Measurements from ENCODE around the gene IFI35. TPM values are rescaled to one million over a fixed set of nuclear protein-coding genes. Genes with fewer than 3 reads are reported as not detected.
"Not testable (repeated sequence)": the region's sequence is repeated elsewhere in the genome, so short reads cannot be mapped to it uniquely, and the experiment has no call there.

Gene IFI35
- total and polyA plus RNA-seq, 3 experiments from 2014 or later: 23.2 to 73.2 (median 24.0) TPM

GRCh38 chr17:43040655-43041054 is 34.1 kb downstream of the IFI35 start:
- Mint-ChIP-seq H3K9me3 (no peaks in the 10 kb centered on the region), H3K4me3 (no peak overlapping the region), H3K27me3 (no peaks in the 10 kb centered on the region), H3K36me3 (no peaks in the 10 kb centered on the region), H3K27ac (peak overlapping the region in 2 of 8 donors; percentile 67 to 88), H3K4me1 (no peaks in the 10 kb centered on the region)
- Histone ChIP-seq H3K27ac (ENCODE audit: low read depth, low read length) (no peak overlapping the region), H3K4me3 (ENCODE audit: low read length) (no peak overlapping the region), H3K27me3 (ENCODE audit: insufficient read depth, low read length, poor library complexity, severe bottlenecking) (no peaks in the 10 kb centered on the region), H3K9me3 (ENCODE audit: low read length) (no peaks in the 10 kb centered on the region), H3K4me1 (ENCODE audit: insufficient read depth, low read length) (no peaks in the 10 kb centered on the region), H3K36me3 (ENCODE audit: insufficient read depth, low read length) (no peaks in the 10 kb centered on the region)
- CTCF ChIA-PET: no interaction called here
- POLR2A ChIA-PET: no interaction called here
- no peak for DNase-seq

- no peaks in the 10 kb centered on the region for H3K9me3 Mint-ChIP-seq
- Histone ChIP-seq H3K4me1 (ENCODE audit: insufficient read depth, low read length) (no peaks in the 10 kb centered on the region), H3K27ac (ENCODE audit: low read depth, low read length) (no peak overlapping the region), H3K36me3 (ENCODE audit: insufficient read depth, low read length) (no peaks in the 10 kb centered on the region), H3K9me3 (ENCODE audit: low read length) (no peaks in the 10 kb centered on the region), H3K4me3 (ENCODE audit: low read length) (no peak overlapping the region), H3K27me3 (ENCODE audit: insufficient read depth, low read length, poor library complexity, severe bottlenecking) (no peaks in the 10 kb centered on the region)
- no peak overlapping the region for H3K4me3 Mint-ChIP-seq
- ChIA-PET POLR2A (no interaction called here), CTCF (no interaction called here)
- peak overlapping the region in 1 of 8 donors; percentile 72 for H3K27ac Mint-ChIP-seq
- no peaks in the 10 kb centered on the region for H3K27me3 Mint-ChIP-seq
- H3K4me1 Mint-ChIP-seq: no peaks in the 10 kb centered on the region
- no peaks in the 10 kb centered on the region for H3K36me3 Mint-ChIP-seq
- DNase-seq: no peak
Observed at GRCh38 chr17:43042025-43042628, 35.5 kb downstream of the IFI35 start.

GRCh38 chr17:43043307-43043706 is 36.7 kb downstream of the IFI35 start:
- Histone ChIP-seq H3K4me3 (ENCODE audit: low read length) (no peak overlapping the region), H3K36me3 (ENCODE audit: insufficient read depth, low read length) (no peaks in the 10 kb centered on the region), H3K9me3 (ENCODE audit: low read length) (no peaks in the 10 kb centered on the region), H3K27me3 (ENCODE audit: insufficient read depth, low read length, poor library complexity, severe bottlenecking) (no peaks in the 10 kb centered on the region), H3K4me1 (ENCODE audit: insufficient read depth, low read length) (no peaks in the 10 kb centered on the region), H3K27ac (ENCODE audit: low read depth, low read length) (no peak overlapping the region)
- CTCF ChIA-PET: no interaction called here
- DNase-seq: no peak
- no peaks in the 10 kb centered on the region for H3K9me3 Mint-ChIP-seq
- no peaks in the 10 kb centered on the region for H3K27me3 Mint-ChIP-seq
- H3K36me3 Mint-ChIP-seq: no peaks in the 10 kb centered on the region
- POLR2A ChIA-PET: interaction anchor here (0.6 kb wide), 1 partner anchor 86 kb away, joined by 3 read pairs; no protein-coding TSS in a partner anchor
- H3K4me1 Mint-ChIP-seq: no peaks in the 10 kb centered on the region
- H3K4me3 Mint-ChIP-seq: no peak overlapping the region
- H3K27ac Mint-ChIP-seq: peak overlapping the region in 2 of 8 donors; percentile 37 to 39

GRCh38 chr17:43044024-43044423 is 37.4 kb downstream of the IFI35 start:
- DNase-seq: no peak
- no peaks in the 10 kb centered on the region for H3K4me1 ChIP-seq (ENCODE audit: insufficient read depth, low read length)
- no peaks in the 10 kb centered on the region for H3K36me3 ChIP-seq (ENCODE audit: insufficient read depth, low read length)
- Mint-ChIP-seq H3K27ac (no peak overlapping the region), H3K9me3 (no peaks in the 10 kb centered on the region), H3K4me1 (no peaks in the 10 kb centered on the region), H3K4me3 (no peak overlapping the region), H3K36me3 (no peaks in the 10 kb centered on the region), H3K27me3 (no peaks in the 10 kb centered on the region)
- H3K27ac ChIP-seq (ENCODE audit: low read depth, low read length): no peak overlapping the region
- no peaks in the 10 kb centered on the region for H3K27me3 ChIP-seq (ENCODE audit: insufficient read depth, low read length, poor library complexity, severe bottlenecking)
- ChIA-PET CTCF (no interaction called here), POLR2A (no interaction called here)
- no peaks in the 10 kb centered on the region for H3K9me3 ChIP-seq (ENCODE audit: low read length)
- no peak overlapping the region for H3K4me3 ChIP-seq (ENCODE audit: low read length)

GRCh38 chr17:43051969-43052368 is 45.4 kb downstream of the IFI35 start:
- Histone ChIP-seq H3K27ac (ENCODE audit: low read depth, low read length) (no peak overlapping the region), H3K36me3 (ENCODE audit: insufficient read depth, low read length) (no peaks in the 10 kb centered on the region), H3K4me3 (ENCODE audit: low read length) (no peak overlapping the region), H3K4me1 (ENCODE audit: insufficient read depth, low read length) (no peaks in the 10 kb centered on the region), H3K9me3 (ENCODE audit: low read length) (no peaks in the 10 kb centered on the region), H3K27me3 (ENCODE audit: insufficient read depth, low read length, poor library complexity, severe bottlenecking) (no peaks in the 10 kb centered on the region)
- no peak for DNase-seq
- H3K27ac Mint-ChIP-seq: peak overlapping the region in 1 of 8 donors; percentile 50
- no peak overlapping the region for H3K4me3 Mint-ChIP-seq
- no peaks in the 10 kb centered on the region for H3K27me3 Mint-ChIP-seq
- H3K9me3 Mint-ChIP-seq: no peaks in the 10 kb centered on the region
- ChIA-PET POLR2A (no interaction called here), CTCF (no interaction called here)
- H3K36me3 Mint-ChIP-seq: peaks cover 0 to 5% (median 0%) of the 10 kb centered on the region in 3 donors
- no peaks in the 10 kb centered on the region for H3K4me1 Mint-ChIP-seq

GRCh38 chr17:43053008-43053407 is 46.4 kb downstream of the IFI35 start:
- H3K36me3 Mint-ChIP-seq; CTCF ChIA-PET; H3K27ac ChIP-seq (ENCODE audit: low read depth, low read length); H3K27ac Mint-ChIP-seq; H3K36me3 ChIP-seq (ENCODE audit: insufficient read depth, low read length); H3K27me3 ChIP-seq (ENCODE audit: insufficient read depth, low read length, poor library complexity, severe bottlenecking); H3K27me3 Mint-ChIP-seq; H3K4me3 ChIP-seq (ENCODE audit: low read length); H3K9me3 Mint-ChIP-seq; H3K4me1 Mint-ChIP-seq; POLR2A ChIA-PET; H3K4me1 ChIP-seq (ENCODE audit: insufficient read depth, low read length); H3K4me3 Mint-ChIP-seq; H3K9me3 ChIP-seq (ENCODE audit: low read length); DNase-seq: not testable (repeated sequence)

GRCh38 chr17:43056051-43056450 is 49.5 kb downstream of the IFI35 start:
- Mint-ChIP-seq H3K27ac (no peak overlapping the region), H3K27me3 (no peaks in the 10 kb centered on the region), H3K4me3 (no peak overlapping the region), H3K36me3 (peaks cover 0 to 5% (median 0%) of the 10 kb centered on the region in 3 donors), H3K9me3 (no peaks in the 10 kb centered on the region), H3K4me1 (no peaks in the 10 kb centered on the region)
- Histone ChIP-seq H3K4me3 (ENCODE audit: low read length) (no peak overlapping the region), H3K27ac (ENCODE audit: low read depth, low read length) (no peak overlapping the region), H3K4me1 (ENCODE audit: insufficient read depth, low read length) (no peaks in the 10 kb centered on the region), H3K36me3 (ENCODE audit: insufficient read depth, low read length) (no peaks in the 10 kb centered on the region), H3K27me3 (ENCODE audit: insufficient read depth, low read length, poor library complexity, severe bottlenecking) (no peaks in the 10 kb centered on the region), H3K9me3 (ENCODE audit: low read length) (no peaks in the 10 kb centered on the region)
- no peak for DNase-seq
- POLR2A ChIA-PET: no interaction called here
- CTCF ChIA-PET: no interaction called here

GRCh38 chr17:43062984-43063638 is 56.5 kb downstream of the IFI35 start:
- H3K9me3 ChIP-seq (ENCODE audit: low read length): no peaks in the 10 kb centered on the region
- no peaks in the 10 kb centered on the region for H3K4me1 Mint-ChIP-seq
- H3K36me3 Mint-ChIP-seq: peaks cover 0 to 2% (median 0%) of the 10 kb centered on the region in 3 donors
- H3K9me3 Mint-ChIP-seq: no peaks in the 10 kb centered on the region
- H3K27ac ChIP-seq (ENCODE audit: low read depth, low read length): no peak overlapping the region
- no peak overlapping the region for H3K4me3 ChIP-seq (ENCODE audit: low read length)
- no peaks in the 10 kb centered on the region for H3K36me3 ChIP-seq (ENCODE audit: insufficient read depth, low read length)
- H3K27me3 ChIP-seq (ENCODE audit: insufficient read depth, low read length, poor library complexity, severe bottlenecking): no peaks in the 10 kb centered on the region
- ChIA-PET CTCF (no interaction called here), POLR2A (no interaction called here)
- no peak overlapping the region for H3K27ac Mint-ChIP-seq
- H3K4me3 Mint-ChIP-seq: no peak overlapping the region
- DNase-seq: no peak
- no peaks in the 10 kb centered on the region for H3K4me1 ChIP-seq (ENCODE audit: insufficient read depth, low read length)
- H3K27me3 Mint-ChIP-seq: no peaks in the 10 kb centered on the region

All from CD8-positive, alpha-beta memory T cell (primary cell).